Measurements from ENCODE around the gene CPB2.

GRCh38 chr13:46102255-46102605 is 2.6 kb downstream of the CPB2 start:
- no peak for TF ChIP-seq CTCF (optimal IDR thresholded peaks at IDR 0.05 in 1 of 3, IDR thresholded peaks at IDR 0.05 in 1 of 3, conservative IDR thresholded peaks at IDR 0.05 in 1 of 3; ENCODE audit: extremely low read depth in 1 of 3, insufficient read depth in 2 of 3, low read length in 3 of 3)
- TF ChIP-seq EZH2 (IDR thresholded peaks at IDR 0.05; ENCODE audit: low read length): no peak
